GM19438 (cell line): ENCODE data around the gene ENGASE.

Experiments used
- ATAC-seq: cut with Tn5 transposase; IDR thresholded peaks from one replicate; pipeline ENCODE4 v1.9.1; 2021; ENCODE audit warnings: low read depth; ENCODE audit not compliant: unreplicated experiment

The ENGASE gene

DNA sequence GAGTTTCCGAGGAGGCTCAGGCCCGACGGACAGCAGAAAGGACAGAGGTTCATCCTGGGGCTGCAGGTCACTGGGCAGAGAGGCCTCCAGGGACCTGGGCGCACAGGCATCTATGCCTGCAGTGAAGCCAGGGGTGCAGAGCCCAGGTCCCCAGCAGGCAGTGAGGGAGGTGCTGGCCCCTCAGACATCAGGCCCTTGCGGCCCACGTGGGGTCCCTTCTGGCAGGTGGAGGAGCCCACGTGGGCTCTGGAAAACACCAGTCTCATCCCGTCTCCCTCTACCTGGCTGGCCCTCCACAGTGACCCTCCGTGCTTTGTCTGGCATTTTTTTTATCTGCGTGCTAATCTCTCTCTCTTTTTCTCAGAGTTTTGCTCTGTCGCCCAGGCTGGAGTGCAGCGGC is 36.5 kb downstream of the ENGASE start:
- no peak for ATAC-seq

DNA sequence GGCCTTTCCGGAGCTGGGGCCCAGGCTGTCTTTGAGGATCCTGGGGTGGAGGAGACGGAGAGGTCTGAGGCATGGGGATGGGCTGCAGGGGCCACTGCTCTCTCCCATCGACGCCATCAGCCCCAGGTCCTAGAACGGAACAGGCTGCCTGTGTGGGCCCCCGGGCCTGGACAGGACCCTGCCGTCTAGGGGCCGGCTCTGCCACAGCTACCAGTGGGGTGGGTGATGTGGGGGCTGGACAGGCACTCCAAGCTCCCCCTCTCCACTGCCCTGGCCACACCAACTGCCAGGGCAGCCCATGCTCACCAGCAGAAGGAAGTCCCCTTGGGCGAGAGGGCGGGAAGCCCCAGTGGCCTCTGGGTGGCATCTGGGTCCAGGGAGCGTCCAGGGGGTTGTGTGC is 37.8 kb downstream of the ENGASE start:
- no peak for ATAC-seq

DNA sequence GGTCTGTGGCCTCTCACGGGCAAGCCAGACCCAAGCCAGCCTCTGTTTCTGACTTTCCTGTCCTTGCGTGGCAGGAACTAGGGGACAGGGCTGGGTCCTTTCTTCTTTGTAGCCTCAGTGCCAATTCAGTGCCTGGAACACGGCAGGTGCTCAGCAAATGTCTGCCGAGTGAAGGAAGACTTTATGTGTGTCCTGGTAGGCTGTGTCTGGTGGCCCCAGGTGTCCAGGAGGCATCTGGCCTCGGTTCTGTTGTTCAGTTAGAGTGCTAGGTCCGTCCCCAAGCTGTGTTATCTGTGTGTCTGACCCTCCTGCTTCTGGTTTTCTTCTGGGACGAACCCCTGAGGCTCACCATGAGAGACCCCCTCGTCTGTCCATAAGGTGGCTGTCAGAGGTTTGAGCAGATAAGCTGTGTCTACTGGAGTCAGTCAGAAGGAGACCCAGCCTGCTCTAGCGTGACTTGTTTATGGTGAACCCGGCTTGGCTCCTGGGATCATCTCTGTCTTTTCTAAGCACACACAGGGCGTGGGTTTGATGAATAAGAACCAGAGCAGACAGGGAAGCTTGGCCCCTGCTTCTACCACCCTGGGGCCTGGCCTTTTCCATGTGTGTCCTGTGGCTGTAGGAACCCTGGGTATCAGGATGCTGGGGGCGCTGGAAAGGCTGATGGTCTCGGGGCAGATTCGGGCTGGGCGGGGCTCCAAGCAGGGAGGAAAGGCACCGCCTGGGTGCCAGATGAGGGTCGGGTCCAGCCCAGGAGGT is 39.3 kb downstream of the ENGASE start:
- no peak for ATAC-seq

DNA sequence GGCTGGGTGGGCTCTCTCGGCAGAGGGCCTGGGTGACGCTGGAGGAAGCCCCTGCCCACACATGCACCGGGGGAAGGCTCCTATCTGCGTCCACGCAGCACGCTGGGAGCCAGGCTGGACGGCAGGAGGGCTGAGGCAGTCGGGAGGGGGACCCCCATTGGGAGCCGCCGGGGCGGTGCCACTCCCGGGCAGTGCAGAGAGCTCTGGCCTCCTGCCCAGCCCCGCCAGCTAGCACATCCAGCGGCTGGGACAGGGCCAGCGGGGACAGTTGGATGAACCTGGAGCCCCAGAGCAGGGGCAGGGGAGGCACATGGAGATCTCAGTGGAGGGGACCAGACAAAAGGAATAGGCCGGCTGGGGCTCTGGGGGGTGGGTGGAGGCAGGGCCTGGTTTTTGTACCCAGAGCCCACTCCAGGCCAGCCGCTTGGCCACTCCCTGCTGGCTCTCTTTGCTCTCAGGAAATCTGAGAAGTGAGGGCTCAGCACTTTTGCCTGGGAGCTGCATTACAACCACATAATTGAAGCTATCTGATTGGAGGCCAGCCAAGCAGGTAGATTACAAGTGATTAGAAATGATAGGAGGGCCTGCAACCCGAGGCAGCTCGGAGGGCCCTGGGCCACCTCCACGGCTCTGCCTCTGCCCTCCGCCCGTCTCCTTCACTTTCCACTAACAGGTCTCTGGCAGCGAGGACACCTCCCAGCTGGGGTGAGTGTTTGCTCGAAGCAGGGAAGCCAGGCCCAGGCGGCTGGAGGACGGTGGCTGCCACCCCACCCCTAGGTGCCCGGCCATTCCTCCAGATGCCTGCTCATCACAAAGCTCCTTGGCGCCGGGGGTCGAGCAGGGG is 40.1 kb downstream of the ENGASE start:
- ATAC-seq: no peak

DNA sequence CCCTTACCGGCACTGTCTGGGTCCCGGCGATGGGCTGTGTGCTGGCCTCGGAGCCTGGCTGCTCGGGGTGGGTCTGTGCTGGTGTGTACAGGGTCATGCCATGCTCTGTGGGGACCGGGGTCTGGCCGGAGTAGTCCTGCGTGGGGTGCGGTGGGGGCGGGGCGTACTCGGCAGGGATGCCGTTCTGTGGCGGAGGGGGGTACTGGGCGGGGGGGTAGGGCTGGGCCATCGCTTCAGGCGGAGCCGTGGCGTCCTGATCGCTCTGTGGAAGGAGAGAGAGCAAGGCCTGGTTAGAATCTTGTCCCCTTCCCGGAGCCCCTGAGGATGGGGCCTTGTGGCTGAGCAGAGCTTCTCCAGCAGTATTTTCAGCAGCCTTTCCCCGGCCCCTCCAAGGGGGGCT is 40.9 kb downstream of the ENGASE start:
- no peak for ATAC-seq

DNA sequence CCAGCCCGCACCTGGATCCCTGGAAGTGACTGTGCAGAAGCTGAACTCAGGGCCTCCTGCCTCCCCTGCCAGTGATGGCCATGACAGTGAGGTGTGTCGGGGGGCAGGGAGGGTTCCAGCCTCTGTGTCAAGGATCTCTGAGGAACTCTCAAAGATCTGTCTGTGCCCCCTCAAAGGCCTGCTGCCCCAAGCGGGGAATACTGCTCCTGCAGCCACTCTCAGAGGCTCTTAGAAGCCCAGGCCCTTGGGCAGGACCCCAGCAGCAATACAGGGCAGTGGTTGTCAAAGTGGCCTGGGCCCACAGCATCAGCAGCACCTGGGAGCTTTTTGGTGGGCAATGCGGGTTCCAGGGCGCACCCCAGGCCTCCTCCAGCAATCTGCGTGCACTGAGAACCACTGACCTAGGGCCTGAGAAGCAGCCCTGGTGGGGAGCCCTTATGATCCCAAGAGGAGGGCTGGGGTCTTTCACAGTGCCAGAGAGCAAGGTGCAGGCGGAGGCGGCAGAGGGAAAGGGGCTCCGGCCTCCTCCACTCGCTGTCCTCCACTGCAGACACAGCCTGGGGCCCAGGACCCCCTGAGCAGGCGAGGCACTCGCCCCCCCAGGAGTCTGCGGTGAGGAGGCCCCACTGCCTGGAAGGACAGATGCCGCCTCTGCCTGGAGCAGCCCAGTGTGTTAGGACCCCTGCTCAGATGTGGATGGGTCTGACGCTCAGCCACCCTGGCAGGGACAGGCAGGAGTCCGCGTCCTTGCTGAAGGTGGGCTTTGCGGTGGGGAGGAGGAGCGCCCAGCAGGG is 42.1 kb downstream of the ENGASE start:
- no peak for ATAC-seq

DNA sequence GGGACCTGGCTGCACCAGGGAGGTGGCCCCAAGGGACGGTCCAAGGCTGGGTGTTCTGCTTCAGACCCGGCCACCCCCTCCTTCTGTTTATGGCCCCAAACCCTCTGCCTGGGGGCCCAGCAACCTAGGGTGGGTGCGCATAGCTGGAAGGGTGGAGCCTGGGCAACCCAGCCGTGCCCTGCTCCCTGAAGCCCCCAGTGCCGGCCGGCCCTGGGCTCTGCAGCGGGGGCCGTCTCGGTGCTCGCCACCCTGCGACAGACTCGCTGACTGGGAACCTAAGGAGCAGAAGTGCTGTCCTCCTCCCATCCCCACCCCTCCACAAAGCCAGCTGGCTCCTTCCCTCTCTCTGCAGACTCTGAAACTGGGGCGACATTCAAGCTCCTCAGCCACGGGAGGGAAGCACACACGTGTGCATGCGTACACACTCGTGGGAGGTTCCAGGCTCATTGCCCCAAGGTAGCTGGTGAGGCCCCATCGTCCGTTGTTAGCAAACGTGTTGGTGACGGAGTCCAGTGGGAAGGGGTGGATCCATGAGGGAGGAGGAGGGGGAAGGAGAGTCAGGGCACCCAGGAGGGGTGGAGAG is 43.4 kb downstream of the ENGASE start:
- no peak for ATAC-seq

DNA sequence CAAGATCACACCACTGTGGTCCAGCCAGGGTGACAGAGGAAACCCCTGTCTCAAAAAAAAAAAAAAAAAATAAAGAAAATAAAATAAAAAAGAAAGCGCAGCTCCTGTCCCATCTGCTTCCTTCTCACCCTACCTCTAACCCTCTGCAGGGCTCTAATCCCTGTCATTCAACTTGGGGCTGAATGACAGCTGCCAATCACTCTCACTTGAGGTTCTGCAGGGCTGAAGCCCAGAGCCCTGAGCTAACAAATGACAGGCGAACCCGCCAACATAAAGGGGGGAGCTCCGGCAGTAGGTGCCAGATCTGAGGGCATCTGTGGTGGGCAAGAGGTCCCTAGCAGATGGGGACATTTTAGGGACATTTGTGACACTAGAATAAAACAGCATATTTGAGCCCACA is 44.3 kb downstream of the ENGASE start:
- no peak for ATAC-seq

DNA sequence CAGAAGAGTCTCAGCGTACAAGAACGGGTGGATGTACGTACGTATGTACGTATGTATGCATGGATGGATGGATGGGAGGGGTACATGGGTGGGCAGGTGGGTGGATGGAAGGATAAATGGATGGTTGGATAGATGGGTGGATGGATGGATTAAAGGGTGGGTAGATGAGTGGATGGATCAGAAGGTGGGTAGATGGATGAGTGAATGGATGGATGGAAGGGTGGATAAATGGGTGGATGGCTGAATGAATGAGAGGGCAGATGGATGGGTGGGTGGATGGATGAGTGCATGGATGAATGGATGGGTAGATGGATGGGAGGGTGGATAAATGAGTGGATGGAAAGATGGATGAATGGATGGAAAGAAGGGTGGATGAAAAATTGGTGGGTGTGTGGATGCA is 45.6 kb downstream of the ENGASE start:
- no peak for ATAC-seq

DNA sequence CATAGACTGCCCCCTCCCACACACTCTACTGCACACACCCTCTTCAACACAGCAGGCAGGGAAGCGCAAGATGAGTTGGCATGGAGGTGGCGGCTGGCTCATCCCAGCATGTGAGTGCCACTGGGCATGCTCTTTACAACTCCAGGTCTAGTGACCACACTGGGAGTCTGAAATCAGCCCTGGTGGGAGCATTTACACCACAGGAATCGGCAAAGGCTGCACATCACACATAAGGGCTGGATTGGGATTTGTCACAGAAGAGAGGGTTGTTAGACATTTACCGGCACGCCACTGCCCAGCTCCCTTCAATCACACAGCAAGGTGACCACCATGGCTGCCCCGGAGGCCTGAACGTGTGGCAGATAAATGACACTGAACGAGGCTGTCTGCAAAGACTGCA is 49.4 kb downstream of the ENGASE start:
- no peak for ATAC-seq

DNA sequence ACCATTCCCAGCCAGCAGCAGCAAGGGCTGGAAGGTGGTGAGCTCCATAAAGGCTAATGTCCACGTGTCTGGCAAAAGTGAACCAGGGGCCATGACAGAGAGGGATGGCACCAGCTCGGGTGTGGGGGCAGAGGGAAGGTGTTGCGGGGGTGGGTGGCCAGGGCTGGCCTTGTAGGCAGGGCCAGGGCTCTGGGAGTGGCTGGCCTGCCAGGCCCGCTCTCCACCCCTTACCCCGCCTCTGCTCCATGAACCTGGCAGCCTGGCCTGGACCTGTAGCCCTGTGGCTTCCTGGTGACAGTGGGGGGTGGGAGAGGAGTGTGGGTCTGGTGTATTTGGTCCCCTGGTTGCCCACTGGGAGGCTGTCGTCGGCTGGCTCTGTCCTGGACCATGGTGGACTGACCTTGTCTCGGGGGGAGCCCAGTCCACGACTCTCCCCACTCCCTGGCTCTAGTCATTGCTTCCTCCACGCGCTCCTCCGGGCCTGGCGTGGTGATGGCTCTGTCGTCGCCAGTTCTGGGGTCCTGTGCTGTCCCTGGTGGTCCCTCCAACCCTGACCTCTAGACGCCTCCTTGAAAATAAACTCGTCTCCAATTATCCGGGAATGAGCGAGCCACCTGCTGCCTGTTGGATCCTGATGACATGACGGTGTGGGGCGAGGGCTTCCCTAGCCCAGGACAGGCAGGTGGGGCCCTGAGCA is 50.0 kb downstream of the ENGASE start:
- ATAC-seq: no peak

DNA sequence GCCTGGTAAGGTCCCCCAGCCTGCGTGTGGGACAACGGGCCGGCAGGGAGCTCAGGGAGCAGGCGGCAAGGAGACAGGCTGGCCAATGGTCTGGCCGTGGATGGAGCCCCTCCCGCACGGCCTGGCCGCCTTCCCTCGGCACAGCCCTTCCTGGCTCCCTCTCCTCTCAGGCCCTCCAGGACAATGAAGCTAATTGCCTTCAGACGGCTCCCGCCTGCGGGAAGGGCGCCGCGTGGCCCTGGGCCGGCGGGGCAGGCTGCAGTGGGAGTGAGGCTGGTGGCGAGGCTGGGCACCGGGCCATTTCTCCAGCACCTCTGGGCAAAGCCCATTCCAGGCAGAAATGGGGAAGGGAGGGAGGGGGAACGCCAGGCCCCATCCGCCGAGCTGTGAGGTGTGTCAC is 50.9 kb downstream of the ENGASE start:
- ATAC-seq: no peak

DNA sequence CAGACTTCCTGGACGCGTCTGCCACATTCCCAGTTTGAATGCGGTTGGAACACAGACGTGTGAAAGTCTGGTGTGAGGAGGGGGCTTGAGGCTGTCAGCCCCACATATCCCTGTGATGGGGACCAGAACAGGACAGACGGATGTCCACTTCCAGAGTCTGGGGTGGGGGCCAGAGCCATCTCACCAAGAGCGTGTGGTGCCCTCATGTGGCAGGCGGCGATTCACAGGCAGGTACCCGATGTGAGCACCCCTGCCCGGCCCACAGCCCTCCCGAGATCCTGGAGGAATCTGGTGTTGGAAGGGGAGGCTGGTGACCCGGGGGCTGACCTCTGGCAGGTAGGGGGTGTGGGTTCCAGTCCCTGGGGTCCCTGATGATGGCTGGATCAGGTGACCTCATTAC is 51.5 kb downstream of the ENGASE start:
- ATAC-seq: no peak

DNA sequence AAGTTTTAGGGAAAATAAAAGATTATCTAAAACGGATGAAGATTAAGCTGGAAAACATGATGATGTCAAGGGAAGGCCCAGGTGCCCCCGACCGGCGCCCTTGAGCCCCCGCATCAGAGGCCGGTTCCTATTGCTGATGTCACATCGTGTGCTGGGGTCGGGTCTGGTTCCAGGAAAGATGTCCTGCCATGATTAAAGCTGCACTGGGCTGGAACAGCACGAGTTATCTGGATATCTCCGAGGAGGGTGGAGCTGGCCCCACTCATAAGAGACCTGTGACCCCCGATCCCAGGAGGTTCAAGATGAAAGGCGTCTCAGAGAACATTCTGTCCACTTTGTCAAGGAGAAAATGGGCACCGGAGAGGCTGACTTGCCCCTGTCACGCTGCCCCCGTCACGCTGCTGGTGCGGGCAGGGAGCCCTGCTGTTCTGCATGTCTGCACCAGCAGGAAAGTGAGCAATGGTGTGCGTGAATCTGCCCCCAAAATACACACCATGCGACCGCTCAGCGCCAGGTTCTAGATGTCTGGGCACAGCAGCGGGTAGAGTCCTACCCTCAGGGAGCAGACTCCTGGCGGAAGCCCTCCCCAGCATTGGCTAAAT is 53.0 kb downstream of the ENGASE start:
- no peak for ATAC-seq

DNA sequence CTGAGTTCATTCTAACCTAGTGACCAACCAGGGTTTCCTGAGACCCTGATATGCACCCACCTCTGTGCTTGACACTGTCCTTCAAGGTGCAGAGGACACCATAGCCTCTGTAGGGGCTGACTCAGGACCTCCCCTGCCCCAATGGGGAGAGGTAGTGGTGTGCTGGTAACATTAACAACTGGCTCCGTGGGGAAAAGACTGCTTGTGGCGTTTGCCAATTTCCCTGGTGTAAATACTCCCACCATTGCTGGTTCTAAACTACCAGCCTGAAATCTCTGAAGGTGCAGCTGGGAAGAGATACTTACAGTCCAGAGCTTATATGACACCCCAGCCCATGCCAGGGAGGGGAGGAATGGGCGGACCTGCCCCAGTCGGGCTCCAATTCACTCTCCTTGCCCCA is 54.9 kb downstream of the ENGASE start:
- no peak for ATAC-seq

DNA sequence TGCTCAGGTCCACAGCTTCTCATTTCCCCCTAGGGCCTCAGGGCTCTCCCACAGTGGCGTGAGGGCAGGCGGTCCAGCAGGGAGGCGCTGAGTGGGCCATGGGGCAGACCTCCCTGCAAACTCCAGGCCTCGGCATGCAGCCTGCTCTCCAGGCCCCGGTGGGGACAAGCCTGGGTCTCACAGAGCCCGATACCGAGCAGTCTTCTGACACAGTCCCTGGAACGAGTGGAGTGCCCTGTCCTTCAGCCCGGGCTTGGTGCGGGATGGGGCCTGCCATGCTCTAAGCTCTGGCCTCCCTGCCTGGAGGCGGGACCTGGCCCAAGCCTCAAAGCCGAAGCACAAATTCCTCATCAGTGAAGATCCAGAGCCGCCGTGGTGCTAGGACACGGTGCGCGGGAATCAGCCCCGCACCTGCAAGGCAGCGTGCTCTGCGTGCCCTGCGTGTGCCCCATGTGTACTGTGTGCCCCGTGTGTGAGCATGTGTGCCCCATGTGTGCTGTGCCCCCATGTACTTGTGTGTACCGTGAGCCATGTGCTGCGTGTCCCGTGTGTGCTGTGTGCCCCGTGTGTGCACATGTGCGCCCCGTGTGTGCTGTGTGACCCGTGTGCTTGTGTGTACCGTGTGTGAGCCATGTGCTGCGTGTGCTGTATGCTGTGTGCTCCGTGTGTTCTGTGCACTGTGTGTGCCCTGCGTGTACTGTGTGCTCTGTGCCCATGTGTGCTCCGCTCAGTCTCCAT is 56.1 kb downstream of the ENGASE start:
- no peak for ATAC-seq

DNA sequence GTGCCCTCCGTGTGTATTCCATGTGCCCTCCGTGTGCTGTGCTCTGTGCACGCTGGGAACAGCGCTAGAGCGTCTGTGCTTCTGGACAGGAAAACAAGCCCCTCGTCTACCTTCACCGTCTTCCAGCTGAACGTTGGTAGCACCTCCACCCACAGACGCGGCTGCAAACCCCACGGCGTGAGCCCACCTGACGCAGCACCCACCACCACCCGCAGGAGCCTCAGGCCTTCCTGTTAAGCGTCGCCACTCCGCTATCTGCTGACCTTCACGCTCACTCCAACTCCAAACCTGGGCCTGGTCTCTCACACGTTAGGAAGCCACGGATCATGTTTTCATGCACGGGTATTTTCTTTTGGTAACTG is 56.6 kb downstream of the ENGASE start:
- ATAC-seq: no peak

DNA sequence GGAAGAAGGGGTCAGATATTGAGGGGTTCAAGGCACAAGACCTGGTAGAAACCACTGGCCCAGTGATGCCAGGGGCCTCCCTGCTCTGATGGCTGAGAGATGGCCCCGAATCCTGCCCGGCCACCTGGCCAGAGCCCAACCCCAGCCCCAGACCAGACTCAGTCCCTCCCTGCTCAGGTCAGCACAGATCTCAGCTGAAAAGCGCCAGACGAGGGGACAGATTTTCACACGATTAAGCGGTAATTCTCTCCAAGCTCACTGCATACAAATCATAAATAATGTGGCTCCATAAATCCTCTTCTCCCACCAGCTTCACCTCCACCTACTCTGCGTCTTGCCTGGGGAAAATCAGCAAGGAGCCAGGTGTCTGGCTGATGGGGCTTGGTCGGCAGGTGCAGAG is 57.1 kb downstream of the ENGASE start:
- ATAC-seq: no peak

DNA sequence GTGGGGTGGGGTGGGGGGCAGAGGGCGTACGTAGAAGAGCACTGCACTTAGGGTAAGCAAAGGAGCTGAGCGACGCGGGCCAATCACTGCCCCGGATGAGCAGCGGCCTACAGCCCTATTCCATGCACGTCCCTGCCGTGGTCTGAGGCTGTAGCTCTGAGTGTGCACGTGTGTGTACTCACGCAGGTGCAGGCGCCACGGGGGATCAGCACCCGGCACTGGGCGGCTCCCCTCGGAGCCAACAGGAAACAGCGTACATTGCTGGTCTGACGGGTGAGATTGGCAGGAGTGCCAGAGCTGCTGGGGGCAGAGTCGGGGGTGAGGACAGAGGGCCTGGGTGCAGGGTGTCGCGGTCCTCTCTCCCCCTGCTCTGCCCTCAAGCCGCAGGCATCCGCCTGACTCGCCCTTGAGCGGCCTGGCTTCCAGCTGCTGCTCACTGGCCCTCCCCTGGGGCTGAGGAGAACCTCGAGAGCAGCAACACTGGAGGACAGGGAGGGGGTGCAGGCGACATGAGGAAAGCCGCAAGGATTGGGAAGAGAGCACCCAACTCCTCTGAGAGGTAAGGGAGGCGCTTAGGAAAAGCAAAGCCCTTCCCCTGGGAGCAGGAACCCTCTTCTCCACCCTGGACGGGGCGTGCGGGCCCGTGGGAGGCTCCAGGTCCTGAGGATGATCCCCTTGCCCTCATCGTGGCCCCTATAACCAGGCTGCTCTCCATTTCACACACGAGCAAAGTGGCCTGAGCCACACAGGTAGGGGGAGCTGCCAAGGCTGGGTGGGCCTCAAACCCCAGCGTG is 57.8 kb downstream of the ENGASE start:
- no peak for ATAC-seq
